ENCODE results near the gene CD53.
"Not testable (repeated sequence)": the region's sequence is repeated elsewhere in the genome, so short reads cannot be mapped to it uniquely, and the experiment has no call there.

CD53 gene

GRCh38 chr1:110860174-110860573, 12.8 kb upstream of the CD53 start:
- no peaks in the 10 kb centered on the region for H3K4me1 ChIP-seq (ENCODE audit: control insufficient read depth, insufficient read depth, low read length)
- H3K4me3 ChIP-seq (ENCODE audit: low read depth, low read length), result no peak overlapping the region
- H3K9me3 ChIP-seq (ENCODE audit: control insufficient read depth, insufficient read depth, low read length), result no peaks in the 10 kb centered on the region
- H3K27me3 ChIP-seq (ENCODE audit: control insufficient read depth, insufficient read depth, low read length), result no peaks in the 10 kb centered on the region
- no peaks in the 10 kb centered on the region for H3K36me3 ChIP-seq (ENCODE audit: control insufficient read depth, insufficient read depth, low read length)
- no peak overlapping the region for H3K9ac ChIP-seq (ENCODE audit: low read depth, low read length)

- H3K9me3 ChIP-seq (ENCODE audit: control insufficient read depth, insufficient read depth, low read length); H3K27me3 ChIP-seq (ENCODE audit: control insufficient read depth, insufficient read depth, low read length); H3K4me3 ChIP-seq (ENCODE audit: low read depth, low read length); H3K9ac ChIP-seq (ENCODE audit: low read depth, low read length); H3K36me3 ChIP-seq (ENCODE audit: control insufficient read depth, insufficient read depth, low read length); H3K4me1 ChIP-seq (ENCODE audit: control insufficient read depth, insufficient read depth, low read length): not testable (repeated sequence)
Observed at GRCh38 chr1:110860620-110861019, 12.3 kb upstream of the CD53 start.

GRCh38 chr1:110861942-110862341, 11.0 kb upstream of the CD53 start:
- H3K9ac ChIP-seq (ENCODE audit: low read depth, low read length); H3K4me3 ChIP-seq (ENCODE audit: low read depth, low read length); H3K9me3 ChIP-seq (ENCODE audit: control insufficient read depth, insufficient read depth, low read length); H3K36me3 ChIP-seq (ENCODE audit: control insufficient read depth, insufficient read depth, low read length); H3K4me1 ChIP-seq (ENCODE audit: control insufficient read depth, insufficient read depth, low read length); H3K27me3 ChIP-seq (ENCODE audit: control insufficient read depth, insufficient read depth, low read length): not testable (repeated sequence)

GRCh38 chr1:110864287-110864686, 8.7 kb upstream of the CD53 start:
- Histone ChIP-seq H3K4me3 (ENCODE audit: low read depth, low read length) (no peak overlapping the region), H3K9ac (ENCODE audit: low read depth, low read length) (no peak overlapping the region), H3K4me1 (ENCODE audit: control insufficient read depth, insufficient read depth, low read length) (no peaks in the 10 kb centered on the region), H3K36me3 (ENCODE audit: control insufficient read depth, insufficient read depth, low read length) (no peaks in the 10 kb centered on the region), H3K27me3 (ENCODE audit: control insufficient read depth, insufficient read depth, low read length) (no peaks in the 10 kb centered on the region), H3K9me3 (ENCODE audit: control insufficient read depth, insufficient read depth, low read length) (no peaks in the 10 kb centered on the region)

- no peaks in the 10 kb centered on the region for H3K27me3 ChIP-seq (ENCODE audit: control insufficient read depth, insufficient read depth, low read length)
- H3K9ac ChIP-seq (ENCODE audit: low read depth, low read length), result no peak overlapping the region
- no peaks in the 10 kb centered on the region for H3K9me3 ChIP-seq (ENCODE audit: control insufficient read depth, insufficient read depth, low read length)
- H3K36me3 ChIP-seq (ENCODE audit: control insufficient read depth, insufficient read depth, low read length), result no peaks in the 10 kb centered on the region
- H3K4me3 ChIP-seq (ENCODE audit: low read depth, low read length), result no peak overlapping the region
- H3K4me1 ChIP-seq (ENCODE audit: control insufficient read depth, insufficient read depth, low read length), result peaks cover 7% of the 10 kb centered on the region
Observed at GRCh38 chr1:110870721-110871388, 2.1 kb upstream of the CD53 start.

GRCh38 chr1:110872366-110872744, 593 bp upstream of the CD53 start:
- H3K9ac ChIP-seq (ENCODE audit: low read depth, low read length), result no peak overlapping the region
- H3K4me3 ChIP-seq (ENCODE audit: low read depth, low read length), result no peak overlapping the region
- H3K36me3 ChIP-seq (ENCODE audit: control insufficient read depth, insufficient read depth, low read length), result no peaks in the 10 kb centered on the region
- no peaks in the 10 kb centered on the region for H3K9me3 ChIP-seq (ENCODE audit: control insufficient read depth, insufficient read depth, low read length)
- peaks cover 7% of the 10 kb centered on the region for H3K4me1 ChIP-seq (ENCODE audit: control insufficient read depth, insufficient read depth, low read length)
- no peaks in the 10 kb centered on the region for H3K27me3 ChIP-seq (ENCODE audit: control insufficient read depth, insufficient read depth, low read length)

GRCh38 chr1:110873856-110874255, 908 bp downstream of the CD53 start:
- Histone ChIP-seq H3K36me3 (ENCODE audit: control insufficient read depth, insufficient read depth, low read length) (no peaks in the 10 kb centered on the region), H3K4me1 (ENCODE audit: control insufficient read depth, insufficient read depth, low read length) (peaks cover 7% of the 10 kb centered on the region), H3K27me3 (ENCODE audit: control insufficient read depth, insufficient read depth, low read length) (no peaks in the 10 kb centered on the region), H3K9me3 (ENCODE audit: control insufficient read depth, insufficient read depth, low read length) (no peaks in the 10 kb centered on the region), H3K4me3 (ENCODE audit: low read depth, low read length) (no peak overlapping the region), H3K9ac (ENCODE audit: low read depth, low read length) (no peak overlapping the region)

GRCh38 chr1:110874324-110875215, 1.6 kb downstream of the CD53 start:
- H3K9me3 ChIP-seq (ENCODE audit: control insufficient read depth, insufficient read depth, low read length), result no peaks in the 10 kb centered on the region
- no peaks in the 10 kb centered on the region for H3K36me3 ChIP-seq (ENCODE audit: control insufficient read depth, insufficient read depth, low read length)
- peaks cover 7% of the 10 kb centered on the region for H3K4me1 ChIP-seq (ENCODE audit: control insufficient read depth, insufficient read depth, low read length)
- no peak overlapping the region for H3K9ac ChIP-seq (ENCODE audit: low read depth, low read length)
- no peaks in the 10 kb centered on the region for H3K27me3 ChIP-seq (ENCODE audit: control insufficient read depth, insufficient read depth, low read length)
- no peak overlapping the region for H3K4me3 ChIP-seq (ENCODE audit: low read depth, low read length)

GRCh38 chr1:110875216-110875731, 2.3 kb downstream of the CD53 start:
- H3K4me1 ChIP-seq (ENCODE audit: control insufficient read depth, insufficient read depth, low read length), result peaks cover 7% of the 10 kb centered on the region
- H3K4me3 ChIP-seq (ENCODE audit: low read depth, low read length), result no peak overlapping the region
- no peak overlapping the region for H3K9ac ChIP-seq (ENCODE audit: low read depth, low read length)
- no peaks in the 10 kb centered on the region for H3K27me3 ChIP-seq (ENCODE audit: control insufficient read depth, insufficient read depth, low read length)
- no peaks in the 10 kb centered on the region for H3K9me3 ChIP-seq (ENCODE audit: control insufficient read depth, insufficient read depth, low read length)
- no peaks in the 10 kb centered on the region for H3K36me3 ChIP-seq (ENCODE audit: control insufficient read depth, insufficient read depth, low read length)

GRCh38 chr1:110876748-110877341, 3.9 kb downstream of the CD53 start:
- Histone ChIP-seq H3K9me3 (ENCODE audit: control insufficient read depth, insufficient read depth, low read length) (no peaks in the 10 kb centered on the region), H3K4me3 (ENCODE audit: low read depth, low read length) (no peak overlapping the region), H3K36me3 (ENCODE audit: control insufficient read depth, insufficient read depth, low read length) (no peaks in the 10 kb centered on the region), H3K4me1 (ENCODE audit: control insufficient read depth, insufficient read depth, low read length) (no peaks in the 10 kb centered on the region), H3K27me3 (ENCODE audit: control insufficient read depth, insufficient read depth, low read length) (no peaks in the 10 kb centered on the region), H3K9ac (ENCODE audit: low read depth, low read length) (no peak overlapping the region)

- H3K9ac ChIP-seq (ENCODE audit: low read depth, low read length), result no peak overlapping the region
- H3K4me3 ChIP-seq (ENCODE audit: low read depth, low read length), result no peak overlapping the region
- H3K27me3 ChIP-seq (ENCODE audit: control insufficient read depth, insufficient read depth, low read length), result no peaks in the 10 kb centered on the region
- no peaks in the 10 kb centered on the region for H3K36me3 ChIP-seq (ENCODE audit: control insufficient read depth, insufficient read depth, low read length)
- no peaks in the 10 kb centered on the region for H3K9me3 ChIP-seq (ENCODE audit: control insufficient read depth, insufficient read depth, low read length)
- no peaks in the 10 kb centered on the region for H3K4me1 ChIP-seq (ENCODE audit: control insufficient read depth, insufficient read depth, low read length)
Observed at GRCh38 chr1:110877364-110877763, 4.4 kb downstream of the CD53 start.
